ENCODE data around the gene LHX4.

DNA sequence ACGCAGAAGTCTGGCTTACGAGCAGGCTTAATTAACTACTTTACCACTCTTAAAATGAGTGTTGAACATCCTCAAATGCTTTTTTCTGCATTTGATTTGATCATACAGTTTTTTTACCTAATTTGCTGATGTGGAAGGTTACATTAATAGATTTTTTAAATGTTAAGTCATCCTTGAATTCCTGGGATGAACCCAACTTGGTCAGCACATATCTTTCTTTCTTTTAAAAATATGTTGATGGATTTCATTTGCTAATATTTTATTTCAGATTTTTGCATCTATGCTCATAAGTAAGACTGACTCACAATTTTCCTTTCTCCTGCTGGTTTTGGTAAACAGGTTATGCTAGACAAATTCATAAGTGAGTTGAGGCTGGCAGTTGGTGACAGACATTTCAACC, 82.9 kb downstream of the LHX4 start:
- TF ChIP-seq, protein P1, sequence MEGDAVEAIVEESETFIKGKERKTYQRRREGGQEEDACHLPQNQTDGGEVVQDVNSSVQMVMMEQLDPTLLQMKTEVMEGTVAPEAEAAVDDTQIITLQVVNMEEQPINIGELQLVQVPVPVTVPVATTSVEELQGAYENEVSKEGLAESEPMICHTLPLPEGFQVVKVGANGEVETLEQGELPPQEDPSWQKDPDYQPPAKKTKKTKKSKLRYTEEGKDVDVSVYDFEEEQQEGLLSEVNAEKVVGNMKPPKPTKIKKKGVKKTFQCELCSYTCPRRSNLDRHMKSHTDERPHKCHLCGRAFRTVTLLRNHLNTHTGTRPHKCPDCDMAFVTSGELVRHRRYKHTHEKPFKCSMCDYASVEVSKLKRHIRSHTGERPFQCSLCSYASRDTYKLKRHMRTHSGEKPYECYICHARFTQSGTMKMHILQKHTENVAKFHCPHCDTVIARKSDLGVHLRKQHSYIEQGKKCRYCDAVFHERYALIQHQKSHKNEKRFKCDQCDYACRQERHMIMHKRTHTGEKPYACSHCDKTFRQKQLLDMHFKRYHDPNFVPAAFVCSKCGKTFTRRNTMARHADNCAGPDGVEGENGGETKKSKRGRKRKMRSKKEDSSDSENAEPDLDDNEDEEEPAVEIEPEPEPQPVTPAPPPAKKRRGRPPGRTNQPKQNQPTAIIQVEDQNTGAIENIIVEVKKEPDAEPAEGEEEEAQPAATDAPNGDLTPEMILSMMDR (conservative IDR thresholded peaks at IDR 0.05; ENCODE audit: low read depth, low read length), result no peak
- TF ChIP-seq, protein P2, sequence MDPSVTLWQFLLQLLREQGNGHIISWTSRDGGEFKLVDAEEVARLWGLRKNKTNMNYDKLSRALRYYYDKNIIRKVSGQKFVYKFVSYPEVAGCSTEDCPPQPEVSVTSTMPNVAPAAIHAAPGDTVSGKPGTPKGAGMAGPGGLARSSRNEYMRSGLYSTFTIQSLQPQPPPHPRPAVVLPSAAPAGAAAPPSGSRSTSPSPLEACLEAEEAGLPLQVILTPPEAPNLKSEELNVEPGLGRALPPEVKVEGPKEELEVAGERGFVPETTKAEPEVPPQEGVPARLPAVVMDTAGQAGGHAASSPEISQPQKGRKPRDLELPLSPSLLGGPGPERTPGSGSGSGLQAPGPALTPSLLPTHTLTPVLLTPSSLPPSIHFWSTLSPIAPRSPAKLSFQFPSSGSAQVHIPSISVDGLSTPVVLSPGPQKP (IDR thresholded peaks at IDR 0.05; ENCODE audit: borderline replicate concordance, low read depth, low read length), result no peak
- TF ChIP-seq POLR2A (IDR thresholded peaks at IDR 0.05; ENCODE audit: low read depth, low read length) (no peak), SMC3 (IDR thresholded peaks at IDR 0.05; ENCODE audit: low read depth, low read length) (no peak), MAZ (IDR thresholded peaks at IDR 0.05; ENCODE audit: borderline replicate concordance, low read depth, low read length) (no peak), BHLHE40 (IDR thresholded peaks at IDR 0.05; ENCODE audit: low read depth, low read length) (no peak), RAD21 (IDR thresholded peaks at IDR 0.05; ENCODE audit: low read length) (no peak)
- TF ChIP-seq, protein P3, sequence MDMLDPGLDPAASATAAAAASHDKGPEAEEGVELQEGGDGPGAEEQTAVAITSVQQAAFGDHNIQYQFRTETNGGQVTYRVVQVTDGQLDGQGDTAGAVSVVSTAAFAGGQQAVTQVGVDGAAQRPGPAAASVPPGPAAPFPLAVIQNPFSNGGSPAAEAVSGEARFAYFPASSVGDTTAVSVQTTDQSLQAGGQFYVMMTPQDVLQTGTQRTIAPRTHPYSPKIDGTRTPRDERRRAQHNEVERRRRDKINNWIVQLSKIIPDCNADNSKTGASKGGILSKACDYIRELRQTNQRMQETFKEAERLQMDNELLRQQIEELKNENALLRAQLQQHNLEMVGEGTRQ (IDR thresholded peaks at IDR 0.05; ENCODE audit: low read depth, low read length), result no peak

Measured in IMR-90 (cell line).